GM18499 (cell line): ENCODE measurements around the gene HERPUD2.
"Not testable (repeated sequence)": the region's sequence is repeated elsewhere in the genome, so short reads cannot be mapped to it uniquely, and the experiment has no call there.

Experiments used
- ATAC-seq: cut with Tn5 transposase; IDR thresholded peaks from one replicate; pipeline ENCODE4 v1.9.1; 2021; ENCODE audit warnings: moderate number of reproducible peaks; ENCODE audit not compliant: insufficient read depth, unreplicated experiment

The HERPUD2 gene

DNA sequence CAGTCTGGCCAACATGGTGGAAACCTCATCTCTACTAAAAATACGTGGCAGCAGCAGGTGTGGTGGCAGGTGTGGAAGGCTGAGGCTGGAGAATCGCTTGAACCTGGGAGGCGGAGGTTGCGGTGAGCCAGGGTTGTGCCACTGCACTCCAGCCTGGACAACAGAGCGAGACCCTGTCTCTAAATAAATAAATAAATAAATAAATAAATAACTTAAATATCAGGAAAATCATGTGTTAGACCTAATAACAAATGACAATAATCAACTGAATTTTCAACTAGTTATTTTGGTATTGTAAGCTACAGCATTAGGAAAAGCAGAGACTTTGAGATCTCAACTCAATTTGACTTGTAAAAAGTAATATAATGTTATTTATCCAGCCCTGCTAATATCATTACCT, 9.2 kb downstream of the HERPUD2 start:
- ATAC-seq, result no peak

DNA sequence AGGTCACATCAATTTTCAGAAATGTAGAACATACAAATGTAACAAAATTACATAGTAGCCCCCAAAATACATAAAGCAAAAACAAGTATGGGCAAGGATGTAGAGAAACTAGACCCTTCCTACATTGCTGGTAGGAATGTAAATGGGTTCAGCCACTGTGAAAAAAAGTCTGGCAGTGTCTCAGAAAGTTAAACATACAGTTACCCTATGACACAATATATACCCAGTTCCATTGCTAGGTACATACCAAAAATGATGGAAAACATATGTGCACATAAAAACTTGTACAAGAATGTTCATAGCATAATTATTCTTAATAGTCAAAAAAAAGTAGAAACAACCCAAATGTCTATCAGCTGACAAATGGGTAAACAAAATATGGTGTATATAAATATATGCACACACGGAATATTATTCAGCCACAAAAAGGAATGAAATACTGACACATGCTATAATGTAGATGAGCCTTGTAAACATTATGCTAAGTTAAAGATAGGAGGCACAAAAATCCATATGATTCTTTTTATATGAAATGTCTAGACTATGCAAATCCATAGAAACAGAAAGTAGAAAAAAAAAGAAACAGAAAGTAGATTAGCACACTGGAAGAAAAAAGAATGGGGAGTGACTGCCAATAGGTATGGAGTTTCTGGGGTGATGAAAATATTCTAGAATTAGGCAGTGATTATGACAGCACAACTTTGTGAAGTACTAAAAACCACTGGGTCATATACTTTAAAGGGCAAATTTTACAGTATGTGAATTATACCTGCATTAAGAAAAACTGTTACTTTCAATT, 13.5 kb downstream of the HERPUD2 start:
- ATAC-seq, result no peak

DNA sequence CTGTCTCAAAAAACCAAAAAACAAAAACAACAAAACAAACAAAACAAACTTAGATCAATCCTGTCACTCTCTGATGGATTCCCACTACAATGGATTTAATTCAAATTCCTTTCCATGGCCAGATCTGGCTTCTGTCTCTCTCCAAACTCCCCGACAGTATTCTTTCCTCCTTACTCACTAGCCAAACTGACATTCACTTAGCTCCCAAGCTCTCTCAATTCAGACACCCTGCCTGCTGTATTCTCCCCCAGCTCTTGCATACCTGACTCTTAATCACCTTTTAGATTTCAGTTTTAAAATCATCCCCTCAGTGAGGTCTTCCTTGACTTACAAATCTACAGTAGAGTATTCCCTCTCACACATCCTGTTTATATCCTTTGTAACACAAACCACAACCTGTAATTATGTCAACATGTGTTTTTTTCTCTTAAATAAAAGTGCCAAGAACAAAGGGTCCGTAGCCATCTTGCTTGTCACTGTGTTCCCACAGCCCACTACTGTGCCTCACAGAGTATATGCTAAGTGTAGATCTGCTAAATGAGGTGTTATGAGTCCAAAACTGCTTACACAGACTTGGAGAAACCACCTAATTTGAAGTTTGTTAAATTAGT, 14.4 kb downstream of the HERPUD2 start:
- ATAC-seq, result no peak

DNA sequence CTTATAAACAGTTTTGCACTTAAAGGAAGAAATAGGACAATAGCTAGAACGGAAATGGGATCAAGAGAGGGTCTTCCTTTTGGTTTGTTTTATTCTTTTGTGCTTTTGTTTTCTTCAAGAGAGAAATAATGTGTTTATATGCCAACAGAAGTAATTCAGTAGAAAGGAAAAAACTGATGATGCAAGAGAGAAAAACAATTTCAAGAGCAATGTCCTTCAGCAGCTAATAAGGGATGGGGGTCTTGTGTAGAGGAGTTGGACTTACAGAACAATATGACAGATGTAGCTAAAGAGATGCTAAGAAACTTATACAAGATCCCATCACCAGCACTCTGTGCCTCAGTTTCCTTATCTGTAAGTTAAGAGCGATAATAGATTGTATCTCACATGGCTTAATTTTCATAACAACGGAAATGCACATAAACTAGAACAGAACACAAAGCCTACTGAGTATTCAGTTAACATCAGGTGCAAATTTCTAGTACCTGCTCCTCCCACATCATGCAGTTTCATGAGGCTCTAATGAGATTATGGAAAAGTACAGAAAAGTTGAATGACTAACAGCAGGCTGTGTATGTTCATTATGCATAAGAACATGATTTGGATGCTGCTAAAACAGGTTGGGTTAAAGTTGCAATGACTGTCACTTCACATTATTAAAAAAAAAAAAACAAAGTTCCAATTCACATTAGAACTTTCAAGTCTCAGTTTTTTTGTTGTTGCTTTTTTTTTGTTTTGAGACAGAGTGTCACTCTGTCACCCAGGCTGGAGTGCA, 17.2 kb downstream of the HERPUD2 start:
- ATAC-seq, result no peak

DNA sequence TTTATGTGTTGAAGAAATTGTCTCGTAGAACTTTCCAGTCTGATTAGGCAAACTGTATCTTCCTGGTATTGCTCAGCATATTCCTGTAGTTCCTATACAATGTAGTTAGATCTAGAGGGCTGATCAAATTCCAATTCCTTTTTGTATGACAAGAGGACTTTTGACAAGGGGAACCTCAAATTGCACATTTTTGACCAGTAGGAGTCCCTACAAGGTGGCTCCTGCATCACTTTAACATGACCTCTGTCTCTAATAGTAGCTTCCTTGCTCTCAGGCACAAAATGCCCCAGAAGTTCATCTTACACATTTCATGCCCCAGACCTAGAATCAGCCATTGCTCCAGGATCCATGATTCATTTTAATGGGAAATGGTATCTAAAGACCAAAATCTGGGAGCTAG, 18.7 kb downstream of the HERPUD2 start:
- no peak for ATAC-seq

DNA sequence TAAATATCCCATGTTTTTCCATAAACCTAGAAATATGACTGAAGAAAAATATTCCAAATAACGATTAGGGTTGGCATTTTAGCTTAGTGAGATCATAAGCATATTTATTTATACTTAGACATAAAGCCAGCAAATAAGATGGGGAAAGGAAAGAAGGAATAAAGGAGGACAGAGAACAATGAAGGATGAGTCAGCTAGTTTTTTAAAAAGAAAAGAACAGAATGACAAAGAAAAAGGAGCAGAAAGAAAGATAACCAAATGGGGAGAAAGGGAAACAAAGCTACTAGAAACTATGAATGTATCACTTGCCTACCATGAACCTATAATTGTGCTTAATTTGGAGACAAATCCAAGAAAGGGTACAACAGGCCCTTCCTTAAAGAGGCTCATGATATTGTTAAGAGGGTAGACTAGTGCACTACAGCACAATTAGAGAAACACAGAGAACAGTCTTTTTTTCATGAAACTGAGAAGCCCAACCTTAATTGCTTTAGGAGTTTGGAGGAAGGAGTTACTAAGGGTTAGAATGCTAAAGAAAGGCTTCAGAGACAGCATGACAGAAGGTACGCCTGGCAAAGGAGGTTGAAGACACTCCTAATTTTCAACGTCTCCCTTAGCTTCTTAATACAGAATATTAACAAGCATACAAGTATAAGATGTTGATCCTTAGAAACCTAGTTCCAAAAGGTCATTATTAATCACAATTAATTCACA, 23.9 kb downstream of the HERPUD2 start:
- ATAC-seq, result no peak

DNA sequence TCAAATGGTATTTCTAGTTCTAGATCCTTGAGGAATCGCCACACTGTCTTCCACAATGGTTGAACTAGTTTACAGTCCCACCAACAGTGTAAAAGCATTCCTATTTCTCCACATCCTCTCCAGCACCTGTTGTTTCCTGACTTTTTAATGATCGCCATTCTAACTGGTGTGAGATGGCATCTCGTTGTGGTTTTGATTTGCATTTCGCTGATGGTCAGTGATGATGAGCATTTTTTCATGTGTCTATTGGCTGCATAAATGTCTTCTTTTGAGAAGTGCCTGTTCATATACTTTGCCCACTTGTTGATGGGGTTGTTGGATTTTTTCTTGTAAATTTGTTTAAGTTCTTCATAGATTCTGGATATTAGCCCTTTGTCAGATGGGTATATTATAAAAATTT, 34.5 kb downstream of the HERPUD2 start:
- ATAC-seq, result not testable (repeated sequence)

DNA sequence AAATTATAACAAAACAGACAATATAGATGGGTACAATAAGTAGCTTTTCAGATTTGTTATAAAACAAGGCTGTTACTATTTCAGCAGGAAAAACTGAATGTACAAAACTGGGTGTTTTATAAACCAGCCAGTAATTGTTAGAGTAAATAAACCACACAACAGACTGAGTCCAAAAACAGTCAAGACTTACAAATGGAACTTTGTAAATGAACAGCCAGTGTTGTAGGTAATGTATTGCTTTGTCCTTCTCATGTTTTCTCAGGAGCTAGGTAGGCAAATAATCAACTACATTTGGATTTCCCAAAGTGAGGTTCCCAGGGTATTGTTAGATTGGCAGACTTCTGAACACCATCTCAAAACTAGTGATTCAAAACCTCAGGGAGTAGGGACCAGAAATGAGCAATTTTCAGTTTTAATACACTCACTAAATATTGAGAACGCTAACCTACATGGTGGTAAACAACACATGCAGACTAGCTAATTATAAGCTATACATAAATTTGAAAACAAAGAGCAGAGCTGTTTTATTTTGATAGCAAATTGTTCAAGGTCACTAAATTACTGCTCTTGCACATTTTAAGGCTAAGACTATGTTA, 36.2 kb downstream of the HERPUD2 start:
- ATAC-seq, result no peak

DNA sequence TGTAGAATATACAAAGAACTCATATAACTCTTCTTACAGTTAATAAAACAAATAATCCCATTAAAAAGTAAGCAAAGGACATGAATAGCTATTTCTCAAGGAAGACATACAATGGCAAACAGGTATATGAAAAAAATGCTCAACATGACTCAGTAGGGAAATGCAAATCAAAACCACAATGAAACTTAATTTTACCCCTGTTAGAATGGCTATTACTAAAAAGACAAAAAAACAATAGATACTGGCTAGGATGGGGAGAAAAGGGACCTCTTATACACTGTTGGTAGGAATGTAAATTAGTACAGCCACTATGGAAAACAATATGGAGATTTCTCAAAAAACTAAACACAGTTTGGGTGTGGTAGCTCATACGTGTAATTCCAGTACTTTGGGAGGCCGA, 37.8 kb downstream of the HERPUD2 start:
- ATAC-seq, result peak; percentile 66

DNA sequence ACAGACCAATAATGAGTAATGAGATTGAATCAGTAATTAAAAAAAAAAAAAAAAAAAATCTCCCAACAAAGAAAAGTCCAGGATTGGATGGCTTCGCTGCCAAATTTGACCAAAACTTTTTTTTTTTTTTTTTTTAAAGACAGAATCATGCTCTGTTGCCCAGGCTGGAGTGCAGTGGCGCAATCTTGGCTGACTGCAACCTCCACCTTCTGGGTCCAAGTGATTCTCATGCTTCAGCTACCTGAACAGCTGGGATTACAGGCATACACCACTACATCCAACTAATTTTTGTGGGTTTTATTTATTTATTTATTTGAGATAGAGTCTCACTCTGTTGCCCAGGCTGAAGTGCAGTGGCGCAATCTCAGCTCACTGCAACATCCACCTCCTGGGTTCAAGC, 40.4 kb downstream of the HERPUD2 start:
- ATAC-seq, result not testable (repeated sequence)

DNA sequence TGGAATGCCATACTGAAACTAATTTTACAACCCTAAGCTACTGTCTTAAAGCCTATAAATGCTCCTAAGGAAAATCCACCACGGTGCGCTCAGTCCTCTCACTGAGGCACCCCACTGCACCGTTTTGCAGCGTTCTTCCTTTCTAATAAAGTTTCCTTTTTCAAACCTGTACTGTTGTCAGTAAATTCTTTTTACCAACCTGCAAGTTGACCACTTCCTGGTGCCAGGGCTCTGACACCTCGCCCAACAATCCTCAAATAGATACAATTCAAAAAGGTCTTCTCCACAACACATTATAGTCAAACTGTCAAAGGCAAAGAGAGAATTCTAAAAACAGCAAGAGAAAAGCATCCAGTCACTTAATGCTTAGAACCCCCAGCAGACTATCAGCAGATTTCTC, 42.8 kb downstream of the HERPUD2 start:
- ATAC-seq, result no peak

DNA sequence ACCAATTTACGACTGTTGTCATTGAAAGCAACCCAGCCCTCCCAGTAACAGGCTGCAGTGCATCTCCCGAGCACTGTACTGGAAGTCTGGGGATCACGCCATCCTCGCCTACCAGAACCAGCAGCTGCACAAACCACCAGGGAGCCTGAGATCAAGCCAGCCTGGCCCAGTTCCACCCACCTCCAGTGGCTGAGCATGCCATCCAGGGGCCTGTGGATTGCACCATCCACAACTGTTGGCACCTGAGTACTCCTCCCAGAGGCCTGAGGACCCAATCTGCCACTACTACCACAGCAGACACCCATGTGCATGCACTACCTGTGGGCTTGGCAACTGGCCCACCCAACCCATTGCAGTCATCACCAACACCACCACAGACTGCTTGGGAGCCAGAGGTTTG, 44.2 kb downstream of the HERPUD2 start:
- ATAC-seq, result no peak

DNA sequence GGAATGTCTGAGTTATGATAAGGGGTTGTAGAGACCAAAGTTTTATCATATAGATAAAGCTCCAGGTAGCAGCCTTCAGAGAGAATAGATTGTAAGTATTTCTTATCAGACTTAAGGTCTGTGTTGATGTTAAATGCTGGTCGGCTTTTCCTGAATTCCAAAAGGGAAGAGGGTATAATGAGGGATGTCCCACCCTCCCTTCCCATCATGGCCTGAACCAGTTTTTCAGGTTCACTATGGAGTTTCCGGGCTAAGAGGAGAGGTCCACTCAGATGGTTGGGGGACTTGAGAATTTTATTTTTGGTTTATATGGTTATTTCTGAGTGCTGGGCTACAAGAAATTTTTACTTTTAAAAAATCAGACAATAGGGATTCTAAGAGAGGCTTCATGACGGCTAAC, 45.2 kb downstream of the HERPUD2 start:
- ATAC-seq, result no peak

DNA sequence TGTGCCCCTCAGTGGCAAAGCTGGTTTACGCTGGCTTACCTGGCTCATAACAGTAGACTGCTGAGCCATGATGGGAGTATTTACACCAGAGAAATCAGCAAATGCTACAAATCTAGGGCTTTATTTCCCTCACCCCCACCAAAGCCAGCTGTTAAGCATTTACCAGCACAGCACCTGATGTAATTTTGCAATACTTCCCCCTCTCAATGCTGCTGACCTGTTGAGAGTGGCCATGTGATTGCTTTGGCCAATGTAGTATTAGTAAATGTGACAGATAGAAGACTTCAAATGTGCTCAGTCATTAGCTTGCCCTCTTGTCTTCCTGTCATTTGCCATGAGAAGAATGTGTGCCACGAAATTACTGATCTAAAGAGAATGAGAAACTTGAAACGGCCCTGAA, 46.6 kb downstream of the HERPUD2 start:
- no peak for ATAC-seq

DNA sequence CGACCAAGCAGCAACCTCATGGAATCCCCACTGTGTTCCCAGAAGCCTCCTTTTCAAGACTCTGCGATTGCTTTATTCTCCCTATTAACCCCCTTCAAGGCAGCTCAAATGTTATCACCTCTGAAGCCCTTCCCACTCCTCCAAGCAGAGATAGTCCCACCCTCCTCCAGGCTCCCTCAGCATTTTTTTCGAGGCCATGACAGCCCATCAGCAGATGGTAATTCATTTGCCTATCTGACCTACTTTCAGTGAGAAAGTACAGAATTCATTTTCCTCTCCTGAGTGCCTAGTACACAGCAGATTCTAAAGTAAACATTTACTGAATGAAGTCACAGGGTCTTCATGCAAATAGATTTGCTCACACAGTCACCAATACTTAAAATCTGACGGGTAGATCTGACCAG, 47.8 kb downstream of the HERPUD2 start:
- no peak for ATAC-seq

DNA sequence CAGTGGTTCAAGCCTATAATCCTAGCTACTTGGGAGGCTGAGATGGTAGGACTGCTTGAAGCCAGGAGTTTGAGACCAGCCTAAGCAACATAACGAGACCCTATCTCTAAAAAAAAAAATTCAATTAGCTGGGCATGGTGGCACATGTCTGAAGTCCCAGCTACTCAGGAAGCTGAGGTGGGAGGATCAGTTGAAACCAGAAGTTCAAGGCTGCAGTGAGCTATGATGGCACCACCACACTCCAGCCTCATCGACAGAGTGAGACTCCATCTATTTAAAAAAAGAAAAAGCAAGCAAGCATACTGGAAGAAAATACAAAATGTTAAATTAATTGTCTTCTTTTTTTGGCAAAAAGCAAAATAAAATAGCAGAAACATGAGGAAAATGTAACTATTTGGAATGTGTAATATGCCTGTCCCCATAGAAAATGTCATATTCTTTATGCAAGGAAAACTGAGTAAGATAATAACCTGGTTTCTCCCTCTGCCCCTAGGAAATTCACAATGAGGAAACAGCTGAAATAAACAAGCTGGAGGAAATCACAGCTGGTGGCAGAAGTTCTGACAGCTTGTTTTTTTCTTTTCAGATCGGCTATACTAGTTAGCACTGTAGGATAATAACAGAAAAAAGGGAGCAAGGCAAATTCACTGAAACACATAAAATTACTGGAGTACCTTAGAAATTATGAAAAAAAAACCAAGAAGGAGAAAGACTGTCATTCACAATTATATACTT, 48.5 kb downstream of the HERPUD2 start:
- no peak for ATAC-seq

DNA sequence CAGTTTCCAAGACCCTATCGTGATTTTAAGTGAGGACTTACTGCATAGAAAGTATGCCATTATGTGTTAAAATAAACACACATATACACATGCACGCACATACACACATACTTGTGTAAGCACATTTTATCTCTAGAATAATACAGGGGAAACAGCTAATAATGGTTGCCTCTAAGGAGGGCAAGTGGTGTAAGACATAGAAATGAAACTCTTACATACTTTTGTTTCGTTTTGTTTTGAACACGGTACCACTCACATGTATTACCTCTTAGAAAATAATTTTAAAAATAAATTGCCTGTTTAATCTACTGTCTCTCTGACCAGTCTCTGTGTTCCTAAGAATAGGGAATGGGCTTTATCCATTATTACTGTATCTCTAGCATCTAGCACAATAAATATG, 49.2 kb downstream of the HERPUD2 start:
- no peak for ATAC-seq

DNA sequence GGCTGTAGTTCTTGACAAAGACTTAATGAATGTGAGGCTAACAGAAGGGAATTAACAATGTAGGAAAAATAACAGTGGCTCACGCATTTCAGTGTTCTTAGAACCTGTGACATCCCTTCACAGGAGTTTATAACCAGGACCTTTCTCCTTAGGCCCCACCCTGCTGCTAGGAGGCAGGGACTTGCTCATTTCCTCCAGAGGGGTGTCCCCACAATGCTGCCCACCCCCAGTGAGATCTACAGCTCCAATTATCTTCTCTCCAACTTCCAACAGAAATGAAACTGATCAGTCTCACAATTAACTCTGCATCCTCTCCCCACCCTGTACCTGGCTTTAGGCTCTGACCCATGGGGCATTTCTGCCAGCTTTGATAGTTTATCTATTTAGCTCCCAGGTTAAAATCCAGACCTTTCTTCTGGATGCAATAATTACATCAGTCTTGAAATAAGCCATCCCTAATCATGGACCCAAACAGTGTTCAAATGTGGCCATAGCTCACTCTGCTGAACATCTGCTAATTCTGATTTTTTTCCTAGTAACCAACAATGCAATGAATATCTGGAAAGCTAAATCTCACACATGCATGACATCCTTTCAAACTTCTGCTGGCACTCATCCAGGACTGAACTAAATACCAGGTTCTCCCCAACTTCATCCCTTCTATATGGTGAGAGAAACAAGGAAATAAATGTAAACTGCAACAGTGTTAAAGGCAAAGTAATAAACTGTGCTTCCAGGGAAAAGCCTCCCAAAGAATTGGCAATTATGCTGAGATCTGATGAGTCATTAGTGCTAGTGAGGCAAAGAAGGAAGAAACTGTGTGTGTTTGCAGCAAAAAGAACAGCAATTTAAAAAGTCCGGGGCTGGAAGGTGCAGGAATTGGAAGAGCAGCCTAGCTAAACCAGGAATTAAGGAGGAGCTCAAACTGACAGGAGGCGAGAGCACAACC, 64.6 kb downstream of the HERPUD2 start:
- no peak for ATAC-seq
